NCI-H2029 (cell line): ENCODE data around the gene NEK11.

Experiments
- DNase-seq: peaks from one replicate; lab custom pipeline; 2025; lab: John Stamatoyannopoulos, UW

The NEK11 gene

GRCh38 chr3:131026321-131027151 is at the start of gene NEK11, which contains the start of gene ASTE1:
Gene NEK11 (plus strand): TSS chr3:131026877. CDS start chr3:131029709, 2,832 bp downstream.
Gene ASTE1 (minus strand): TSS chr3:131026825. CDS start chr3:131025306, 1,519 bp downstream.
- DNase-seq, result peak; percentile 73

- DNase-seq, result no peak
These were observed 47.6 kb upstream of the NEK11 start for GRCh38 chr3:130979117-130979516.

- no peak for DNase-seq
These were observed 45.2 kb upstream of the NEK11 start for GRCh38 chr3:130981469-130981868.

GRCh38 chr3:130990282-130990681 is 36.4 kb upstream of the NEK11 start:
- no peak for DNase-seq

- no peak for DNase-seq
These were observed 35.6 kb upstream of the NEK11 start for GRCh38 chr3:130991126-130991525.

GRCh38 chr3:130992344-130992743 is 34.3 kb upstream of the NEK11 start:
- no peak for DNase-seq

- no peak for DNase-seq
These were observed 29.4 kb upstream of the NEK11 start for GRCh38 chr3:130997289-130997688.

GRCh38 chr3:131001071-131001470 is 25.6 kb upstream of the NEK11 start:
- DNase-seq, result no peak

- DNase-seq, result no peak
These were observed 22.1 kb upstream of the NEK11 start for GRCh38 chr3:131004603-131005002.

- DNase-seq, result no peak
These were observed 19.4 kb upstream of the NEK11 start for GRCh38 chr3:131007256-131007655.

GRCh38 chr3:131007782-131008181 is 18.9 kb upstream of the NEK11 start:
- DNase-seq, result no peak

GRCh38 chr3:131008326-131008725 is 18.4 kb upstream of the NEK11 start:
- DNase-seq, result no peak

GRCh38 chr3:131009698-131010097 is 17.0 kb upstream of the NEK11 start:
- no peak for DNase-seq

- DNase-seq, result no peak
These were observed 7.7 kb upstream of the NEK11 start for GRCh38 chr3:131018970-131019369.

- DNase-seq, result no peak
These were observed 6.5 kb upstream of the NEK11 start for GRCh38 chr3:131020122-131020693.

GRCh38 chr3:131025539-131025938 is 1.1 kb upstream of the NEK11 start:
- DNase-seq, result no peak

GRCh38 chr3:131028844-131029243 is 2.2 kb downstream of the NEK11 start:
- DNase-seq, result no peak

GRCh38 chr3:131031660-131032059 is 5.0 kb downstream of the NEK11 start:
- DNase-seq, result no peak

GRCh38 chr3:131033480-131034080 is 6.9 kb downstream of the NEK11 start:
- DNase-seq, result no peak

GRCh38 chr3:131036200-131036816 is 9.6 kb downstream of the NEK11 start:
- no peak for DNase-seq

GRCh38 chr3:131036986-131037385 is 10.3 kb downstream of the NEK11 start:
- no peak for DNase-seq

- no peak for DNase-seq
These were observed 11.6 kb downstream of the NEK11 start for GRCh38 chr3:131038326-131038725.
